Smooth muscle cell (in vitro differentiated cells): ENCODE measurements around the gene DOCK2. TPM values are rescaled to one million over a fixed set of nuclear protein-coding genes. Genes with fewer than 3 reads are reported as not detected.

Experiments used
- DNase-seq: peaks from one replicate; lab custom pipeline; 2025; ENCODE audit not compliant: unreplicated experiment; lab: John Stamatoyannopoulos, UW
- H2AFZ ChIP-seq: fragments of 200-600 bp; sonication (generic); 2 replicates; pipeline ENCODE4 v1.6.0; 2016; ENCODE audit warnings: antibody characterized with exemption, low read depth, mild to moderate bottlenecking
- H3F3A ChIP-seq: fragments of 200-600 bp; sonication (generic); 2 replicates; pipeline ENCODE4 v1.6.0; 2017; ENCODE audit warnings: antibody characterized with exemption, low read depth
- H3K27ac ChIP-seq: fragments of 200-600 bp; sonication (generic); 2 replicates; pipeline ENCODE4 v1.5.1; 2016; ENCODE audit warnings: low read depth, mild to moderate bottlenecking
- H3K27me3 ChIP-seq: fragments of 200-600 bp; sonication (generic); 2 replicates; pipeline ENCODE4 v1.6.1; 2016; ENCODE audit warnings: low read depth, mild to moderate bottlenecking
- H3K36me3 ChIP-seq: fragments of 200-600 bp; sonication (generic); 2 replicates; pipeline ENCODE4 v1.5.1; 2016; ENCODE audit warnings: low read depth
- H3K4me1 ChIP-seq: fragments of 200-600 bp; sonication (generic); 2 replicates; pipeline ENCODE4 v1.5.1; 2016; ENCODE audit warnings: low read depth
- H3K4me2 ChIP-seq: fragments of 200-600 bp; sonication (generic); 2 replicates; pipeline ENCODE4 v1.6.0; 2016; ENCODE audit warnings: mild to moderate bottlenecking
- H3K4me3 ChIP-seq: fragments of 200-600 bp; sonication (generic); 2 replicates; pipeline ENCODE4 v1.5.1; 2016; ENCODE audit warnings: mild to moderate bottlenecking
- H3K79me2 ChIP-seq: fragments of 200-600 bp; sonication (generic); 2 replicates; pipeline ENCODE4 v1.6.0; 2016; ENCODE audit warnings: low read depth, mild to moderate bottlenecking
- H3K9ac ChIP-seq: fragments of 200-600 bp; sonication (generic); 2 replicates; pipeline ENCODE4 v1.6.0; 2016; ENCODE audit warnings: low read depth
- H3K9me3 ChIP-seq: fragments of 200-600 bp; sonication (generic); replicated peaks from 2 replicates; pipeline ENCODE4 v1.5.1; 2016; ENCODE audit warnings: low read depth
- H4K20me1 ChIP-seq: fragments of 200-600 bp; sonication (generic); 2 replicates; pipeline ENCODE4 v1.6.0; 2016; ENCODE audit warnings: low read depth
- WGBS: methylation state at CpG from one replicate; pipeline ENCODE4 v1.1.7; 2016; ENCODE audit warnings: low lambda C conversion rate; 5-methylcytosine and 5-hydroxymethylcytosine counted together
- polyA plus RNA-seq: library from polyadenylated mRNA; unstranded; fragments of >200 nt; fragmentation: Nextera tagmentation; extraction: Ambion mirVana; gene quantifications from 2 replicates; pipeline ENCODE4 v1.2.1, GENCODE V29; 2016
- total RNA-seq: library from RNA; depleted of rRNA; stranded (reverse); fragments of >200 nt; gene quantifications from 2 replicates; pipeline ENCODE4 v1.2.3, GENCODE V29; 2014
- TF ChIP-seq, protein P1 (sequence below): fragments of 200-600 bp; sonication (generic); IDR thresholded peaks from 2 replicates; pipeline ENCODE4 v1.5.1; 2017; ENCODE audit warnings: borderline replicate concordance, mild to moderate bottlenecking, antibody characterized with exemption; ENCODE audit not compliant: insufficient read depth, poor library complexity, severe bottlenecking

The DOCK2 gene
- total and polyA plus RNA-seq, 2 experiments from 2014 or later: 0.73 to 3.0 TPM

DNA sequence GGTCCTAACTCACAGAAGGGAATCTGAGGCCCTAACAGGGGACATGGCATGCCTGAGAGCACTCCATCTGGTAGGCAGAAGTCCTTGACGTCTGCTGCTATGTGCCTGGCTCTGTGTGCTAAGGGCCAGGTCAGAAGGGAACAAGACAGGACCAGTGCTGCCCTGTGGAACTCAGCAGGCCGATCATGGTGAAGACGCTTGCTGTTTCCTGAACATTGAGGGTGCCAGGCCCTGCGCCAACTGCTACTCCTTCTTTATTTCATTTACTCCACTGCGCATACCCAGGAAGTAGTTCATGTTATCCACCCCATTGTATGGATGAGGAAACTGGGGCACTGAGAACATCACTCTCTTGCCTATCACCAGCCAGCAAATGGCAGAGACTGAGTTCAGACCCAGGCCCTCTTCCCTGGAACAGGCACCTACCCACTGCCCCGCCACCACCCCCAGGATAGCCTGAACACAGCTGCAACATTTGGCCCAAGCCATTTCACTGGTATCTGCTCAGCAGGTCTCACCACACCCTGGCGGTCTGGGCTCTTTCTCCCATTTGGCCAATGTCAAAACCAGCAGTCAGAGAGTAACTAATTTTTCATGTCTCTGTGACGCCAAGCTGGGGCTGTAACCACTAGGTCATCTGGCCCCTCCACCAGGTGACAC is 443.8 kb downstream of the DOCK2 start:
- 90% methylated on average over 8 of the region's 8 CpGs for WGBS
- H2AFZ ChIP-seq: no peak overlapping the region
- TF ChIP-seq, protein P1, sequence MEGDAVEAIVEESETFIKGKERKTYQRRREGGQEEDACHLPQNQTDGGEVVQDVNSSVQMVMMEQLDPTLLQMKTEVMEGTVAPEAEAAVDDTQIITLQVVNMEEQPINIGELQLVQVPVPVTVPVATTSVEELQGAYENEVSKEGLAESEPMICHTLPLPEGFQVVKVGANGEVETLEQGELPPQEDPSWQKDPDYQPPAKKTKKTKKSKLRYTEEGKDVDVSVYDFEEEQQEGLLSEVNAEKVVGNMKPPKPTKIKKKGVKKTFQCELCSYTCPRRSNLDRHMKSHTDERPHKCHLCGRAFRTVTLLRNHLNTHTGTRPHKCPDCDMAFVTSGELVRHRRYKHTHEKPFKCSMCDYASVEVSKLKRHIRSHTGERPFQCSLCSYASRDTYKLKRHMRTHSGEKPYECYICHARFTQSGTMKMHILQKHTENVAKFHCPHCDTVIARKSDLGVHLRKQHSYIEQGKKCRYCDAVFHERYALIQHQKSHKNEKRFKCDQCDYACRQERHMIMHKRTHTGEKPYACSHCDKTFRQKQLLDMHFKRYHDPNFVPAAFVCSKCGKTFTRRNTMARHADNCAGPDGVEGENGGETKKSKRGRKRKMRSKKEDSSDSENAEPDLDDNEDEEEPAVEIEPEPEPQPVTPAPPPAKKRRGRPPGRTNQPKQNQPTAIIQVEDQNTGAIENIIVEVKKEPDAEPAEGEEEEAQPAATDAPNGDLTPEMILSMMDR: no peak

DNA sequence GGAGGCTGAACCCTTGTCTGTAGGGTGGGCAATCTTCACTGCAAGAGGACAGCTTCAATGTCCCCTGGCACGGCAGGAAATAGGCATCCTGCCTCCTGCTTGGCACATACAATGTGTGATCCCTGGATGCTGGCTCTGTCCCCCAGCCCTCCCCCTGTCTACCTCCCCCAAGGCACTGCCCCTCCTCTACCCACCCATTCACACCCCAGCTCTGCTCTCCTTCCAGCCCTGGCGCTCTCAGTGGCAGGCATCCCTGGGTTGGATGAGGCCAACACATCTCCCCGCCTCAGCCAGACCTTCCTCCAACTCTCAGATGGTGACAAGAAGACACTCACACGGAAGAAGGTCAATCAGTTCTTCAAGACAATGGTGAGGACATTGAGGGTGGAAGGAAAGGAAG is 444.5 kb downstream of the DOCK2 start:
- Histone ChIP-seq H3K4me2 (no peak overlapping the region), H4K20me1 (no peaks in the 10 kb centered on the region), H3K4me3 (no peak overlapping the region), H3K9me3 (no peaks in the 10 kb centered on the region), H3K9ac (no peak overlapping the region), H3F3A (no peaks in the 10 kb centered on the region), H3K36me3 (no peaks in the 10 kb centered on the region), H2AFZ (no peak overlapping the region), H3K79me2 (no peaks in the 10 kb centered on the region), H3K4me1 (no peaks in the 10 kb centered on the region), H3K27me3 (peaks cover 17% of the 10 kb centered on the region), H3K27ac (no peak overlapping the region)
- TF ChIP-seq, protein P1: no peak
- WGBS: 94% methylated on average over 4 of the region's 4 CpGs
- DNase-seq: no peak

More for the DNA sequence above, 443.8 kb downstream of the DOCK2 start:
- no peaks in the 10 kb centered on the region for H3K79me2 ChIP-seq
- no peak overlapping the region for H3K4me3 ChIP-seq
- H3K27me3 ChIP-seq: peaks cover 13% of the 10 kb centered on the region
- no peak overlapping the region for H3K4me2 ChIP-seq
- no peaks in the 10 kb centered on the region for H3F3A ChIP-seq
- H3K9me3 ChIP-seq: no peaks in the 10 kb centered on the region
- no peak overlapping the region for H3K9ac ChIP-seq
- H3K4me1 ChIP-seq: no peaks in the 10 kb centered on the region
- DNase-seq: no peak
- H3K36me3 ChIP-seq: no peaks in the 10 kb centered on the region
- H4K20me1 ChIP-seq: no peaks in the 10 kb centered on the region
- no peak overlapping the region for H3K27ac ChIP-seq

- Histone ChIP-seq H3F3A (no peaks in the 10 kb centered on the region), H3K9ac (no peak overlapping the region), H4K20me1 (no peaks in the 10 kb centered on the region), H2AFZ (no peak overlapping the region), H3K79me2 (no peaks in the 10 kb centered on the region), H3K4me3 (no peak overlapping the region), H3K4me2 (no peak overlapping the region), H3K27ac (no peak overlapping the region), H3K27me3 (peaks cover 17% of the 10 kb centered on the region), H3K4me1 (no peaks in the 10 kb centered on the region), H3K9me3 (no peaks in the 10 kb centered on the region), H3K36me3 (no peaks in the 10 kb centered on the region)
- 86% methylated on average over 7 of the region's 7 CpGs for WGBS
- no peak for DNase-seq
- TF ChIP-seq, protein P1: no peak
Measured at GRCh38 chr5:170082701-170083100, 445.6 kb downstream of the DOCK2 start.

GRCh38 chr5:170087168-170087817 is 450.2 kb downstream of the DOCK2 start:
- Histone ChIP-seq H3K9me3 (no peaks in the 10 kb centered on the region), H3K4me2 (no peak overlapping the region), H3K36me3 (no peaks in the 10 kb centered on the region), H3K9ac (no peak overlapping the region), H3K27ac (no peak overlapping the region), H3K4me1 (no peaks in the 10 kb centered on the region), H2AFZ (no peak overlapping the region), H3K79me2 (no peaks in the 10 kb centered on the region), H4K20me1 (no peaks in the 10 kb centered on the region), H3F3A (no peaks in the 10 kb centered on the region), H3K27me3 (peaks cover 17% of the 10 kb centered on the region), H3K4me3 (no peak overlapping the region)
- TF ChIP-seq, protein P1: no peak
- 92% methylated on average over 3 of the region's 3 CpGs for WGBS
- DNase-seq: no peak
